Fibroblast of mammary gland (primary cell): ENCODE measurements around the gene CCL23.

Source experiments
- DNase-seq: peaks from one replicate; pipeline ENCODE4 v3.0.0-alpha.2; 2010; ENCODE audit warnings: low read depth
- H3K4me3 ChIP-seq: 2 replicates; pipeline ENCODE4 v1.5.1; 2011; ENCODE audit warnings: low read depth, mild to moderate bottlenecking, low read length, moderate library complexity; ENCODE audit not compliant: control insufficient read depth
- CTCF ChIP-seq: conservative IDR thresholded peaks from 2 replicates; pipeline ENCODE4 v1.5.1; 2011; ENCODE audit warnings: low read depth, low read length, inconsistent platforms; ENCODE audit not compliant: control insufficient read depth, insufficient read depth

Gene CCL23

GRCh38 chr17:36017799-36018198 lies at the start of gene CCL23:
Gene CCL23 (minus strand): TSS chr17:36017972. CDS start chr17:36017897, 75 bp downstream.
- DNase-seq, result no peak
- no peak within 1 kb of the TSS for H3K4me3 ChIP-seq
- no peak for TF ChIP-seq CTCF

- no peak overlapping the region for H3K4me3 ChIP-seq
- no peak for DNase-seq
- no peak for TF ChIP-seq CTCF
Measured at GRCh38 chr17:36066365-36066985, 48.7 kb upstream of the CCL23 start.

GRCh38 chr17:36063786-36064541 lies 46.2 kb upstream of the CCL23 start, which contains the start of gene CCL18:
Gene CCL18 (plus strand): TSS chr17:36064272. CDS start chr17:36064343, 71 bp downstream.
- DNase-seq, result no peak
- no peak within 1 kb of the TSS for H3K4me3 ChIP-seq
- no peak for TF ChIP-seq CTCF

- DNase-seq, result no peak
- H3K4me3 ChIP-seq, result no peak overlapping the region
- TF ChIP-seq CTCF, result no peak
Measured at GRCh38 chr17:36060816-36061215, 43.0 kb upstream of the CCL23 start.

- H3K4me3 ChIP-seq, result no peak overlapping the region
- DNase-seq, result no peak
- no peak for TF ChIP-seq CTCF
Measured at GRCh38 chr17:36059406-36059805, 41.6 kb upstream of the CCL23 start.

- DNase-seq, result no peak
- H3K4me3 ChIP-seq, result no peak overlapping the region
Measured at GRCh38 chr17:36057911-36058310, 40.1 kb upstream of the CCL23 start.

More at GRCh38 chr17:36057911-36058310, 40.1 kb upstream of the CCL23 start:
- TF ChIP-seq CTCF, result no peak
